NCI-H2171 (cell line): ENCODE results near the gene S100A10.

ENCODE experiments used
- DNase-seq: peaks from one replicate; lab custom pipeline; 2025; lab: John Stamatoyannopoulos, UW

Gene S100A10

GRCh38 chr1:152013664-152014237 lies 20.1 kb upstream of the S100A10 start:
- DNase-seq: no peak

- DNase-seq: no peak
Measured at GRCh38 chr1:152009691-152010090, 16.0 kb upstream of the S100A10 start.

GRCh38 chr1:152007047-152007446 lies 13.4 kb upstream of the S100A10 start:
- no peak for DNase-seq

- DNase-seq: no peak
Measured at GRCh38 chr1:152005360-152005912, 11.8 kb upstream of the S100A10 start.

GRCh38 chr1:152003846-152004442 lies 10.3 kb upstream of the S100A10 start:
- no peak for DNase-seq

- DNase-seq: no peak
Measured at GRCh38 chr1:152002960-152003359, 9.3 kb upstream of the S100A10 start.

GRCh38 chr1:152001631-152002584 lies 8.2 kb upstream of the S100A10 start:
- peak; percentile 56 for DNase-seq

GRCh38 chr1:152000964-152001630 lies 7.4 kb upstream of the S100A10 start:
- no peak for DNase-seq

- no peak for DNase-seq
Measured at GRCh38 chr1:151998611-151999362, 5.1 kb upstream of the S100A10 start.

GRCh38 chr1:151997284-151997570 lies 3.6 kb upstream of the S100A10 start:
- no peak for DNase-seq

- no peak for DNase-seq
Measured at GRCh38 chr1:151995774-151996173, 2.1 kb upstream of the S100A10 start.

- no peak for DNase-seq
Measured at GRCh38 chr1:151994956-151995355, 1.3 kb upstream of the S100A10 start.

- DNase-seq: no peak
Measured at GRCh38 chr1:151993084-151993733, 450 bp downstream of the S100A10 start.

- no peak for DNase-seq
Measured at GRCh38 chr1:151992303-151993083, 1.2 kb downstream of the S100A10 start.

GRCh38 chr1:151991663-151992302 lies 1.9 kb downstream of the S100A10 start:
- DNase-seq: no peak

GRCh38 chr1:151990856-151991198 lies 2.8 kb downstream of the S100A10 start:
- no peak for DNase-seq

GRCh38 chr1:151990058-151990855 lies 3.4 kb downstream of the S100A10 start:
- DNase-seq: no peak

GRCh38 chr1:151989211-151989862 lies 4.3 kb downstream of the S100A10 start:
- DNase-seq: no peak
